HG02642 (cell line): ENCODE data around the gene TRIM10.
"Not testable (repeated sequence)": the region's sequence is repeated elsewhere in the genome, so short reads cannot be mapped to it uniquely, and the experiment has no call there.

Experiments used
- ATAC-seq: cut with Tn5 transposase; IDR thresholded peaks from one replicate; pipeline ENCODE4 v1.9.1; 2021; ENCODE audit warnings: mild to moderate bottlenecking; ENCODE audit not compliant: unreplicated experiment, poor library complexity

The TRIM10 gene

DNA sequence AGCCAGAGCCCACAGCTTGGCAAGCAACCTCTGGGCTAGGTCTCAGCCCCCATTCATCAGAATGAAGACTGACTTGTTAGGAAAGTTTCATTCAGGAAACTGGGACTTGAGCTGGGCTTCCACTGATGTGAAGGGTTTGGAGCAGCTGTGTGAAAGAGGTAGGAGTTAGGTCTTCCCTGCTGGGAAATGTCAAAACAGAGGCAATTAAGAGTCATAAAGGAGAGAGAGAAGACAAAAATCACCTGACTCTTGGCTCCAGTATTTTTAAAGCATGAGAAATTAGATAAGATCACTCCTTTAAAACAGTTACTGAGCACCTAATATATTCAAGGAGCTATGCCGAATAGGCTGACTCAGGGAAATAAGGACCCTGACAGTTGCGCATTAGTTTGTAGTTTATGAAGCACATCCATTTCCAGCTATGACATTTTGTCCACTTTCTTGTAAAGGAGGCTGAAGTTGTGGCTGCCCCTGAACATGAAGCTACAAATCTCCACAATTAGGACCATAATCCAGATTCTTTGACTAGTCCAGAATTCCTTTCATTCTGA lies 29.0 kb downstream of the TRIM10 start:
- no peak for ATAC-seq

DNA sequence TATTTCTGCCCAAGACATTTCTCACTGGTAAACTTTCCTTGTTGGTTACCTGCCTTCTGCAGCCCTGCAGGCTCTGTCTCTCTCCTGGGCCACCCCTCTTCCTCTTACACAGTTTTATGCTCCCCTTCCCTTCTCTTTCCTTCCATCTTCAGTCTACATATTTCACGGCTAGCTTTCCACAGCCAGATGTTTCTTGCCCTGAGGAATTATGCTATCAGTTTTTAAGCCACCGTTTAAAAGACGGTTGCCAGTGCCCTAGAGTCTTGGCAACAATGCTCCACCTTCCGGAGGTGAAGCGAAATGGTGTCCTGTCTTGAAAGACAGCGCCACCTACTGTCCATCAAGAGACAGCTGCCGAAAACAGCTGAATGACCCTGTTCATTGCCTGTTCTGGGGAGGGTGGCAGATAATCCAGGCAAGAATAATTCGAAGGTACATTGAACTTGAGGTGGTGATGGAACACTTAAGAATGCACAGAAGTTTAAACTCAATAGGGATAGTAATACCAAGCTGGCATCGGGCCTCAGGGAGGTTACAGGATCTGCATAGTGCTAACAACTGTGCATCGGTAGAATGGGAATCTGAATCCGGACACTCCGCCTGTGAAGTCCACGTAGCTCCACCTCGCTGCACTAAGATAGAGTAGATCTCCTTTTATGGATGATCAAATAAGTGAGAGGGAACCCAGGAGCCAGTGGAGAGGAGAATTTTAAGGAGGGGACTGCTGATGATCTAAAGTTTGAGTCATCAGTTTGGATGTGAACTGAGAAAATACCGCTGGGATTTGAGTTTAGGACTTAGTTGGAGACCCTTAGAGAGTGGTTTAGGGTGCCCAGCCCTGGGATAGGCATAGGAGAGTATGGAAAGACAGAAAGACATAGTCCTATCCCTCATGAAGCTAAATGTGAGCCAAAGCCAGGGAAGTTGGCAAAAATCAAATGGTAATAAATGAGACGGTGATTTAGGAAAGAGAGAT lies 29.8 kb downstream of the TRIM10 start:
- peak; percentile 63 for ATAC-seq

DNA sequence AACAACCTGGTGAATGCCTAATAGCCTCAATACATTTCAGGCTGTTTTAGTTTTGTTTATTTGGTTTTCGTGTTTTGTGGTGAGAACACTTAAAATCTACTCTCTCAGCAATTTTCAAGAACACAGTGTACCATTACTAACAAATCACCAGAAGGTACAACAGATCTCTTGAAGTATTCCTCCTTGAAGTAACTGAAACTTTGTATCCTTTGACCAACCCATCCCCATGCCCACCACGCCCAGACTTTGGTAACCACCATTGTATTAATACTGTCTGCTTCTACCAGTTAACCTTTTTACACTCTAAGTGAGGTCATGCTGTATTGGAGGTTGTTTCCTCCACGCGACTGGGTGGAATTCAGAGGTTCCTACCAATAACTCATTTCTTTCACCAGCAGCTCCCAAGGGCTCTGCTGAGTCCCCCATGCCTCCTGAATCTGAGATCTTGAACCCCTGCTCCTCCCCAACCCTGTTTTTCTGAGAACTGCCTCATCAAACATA lies 30.8 kb downstream of the TRIM10 start:
- ATAC-seq, result no peak

DNA sequence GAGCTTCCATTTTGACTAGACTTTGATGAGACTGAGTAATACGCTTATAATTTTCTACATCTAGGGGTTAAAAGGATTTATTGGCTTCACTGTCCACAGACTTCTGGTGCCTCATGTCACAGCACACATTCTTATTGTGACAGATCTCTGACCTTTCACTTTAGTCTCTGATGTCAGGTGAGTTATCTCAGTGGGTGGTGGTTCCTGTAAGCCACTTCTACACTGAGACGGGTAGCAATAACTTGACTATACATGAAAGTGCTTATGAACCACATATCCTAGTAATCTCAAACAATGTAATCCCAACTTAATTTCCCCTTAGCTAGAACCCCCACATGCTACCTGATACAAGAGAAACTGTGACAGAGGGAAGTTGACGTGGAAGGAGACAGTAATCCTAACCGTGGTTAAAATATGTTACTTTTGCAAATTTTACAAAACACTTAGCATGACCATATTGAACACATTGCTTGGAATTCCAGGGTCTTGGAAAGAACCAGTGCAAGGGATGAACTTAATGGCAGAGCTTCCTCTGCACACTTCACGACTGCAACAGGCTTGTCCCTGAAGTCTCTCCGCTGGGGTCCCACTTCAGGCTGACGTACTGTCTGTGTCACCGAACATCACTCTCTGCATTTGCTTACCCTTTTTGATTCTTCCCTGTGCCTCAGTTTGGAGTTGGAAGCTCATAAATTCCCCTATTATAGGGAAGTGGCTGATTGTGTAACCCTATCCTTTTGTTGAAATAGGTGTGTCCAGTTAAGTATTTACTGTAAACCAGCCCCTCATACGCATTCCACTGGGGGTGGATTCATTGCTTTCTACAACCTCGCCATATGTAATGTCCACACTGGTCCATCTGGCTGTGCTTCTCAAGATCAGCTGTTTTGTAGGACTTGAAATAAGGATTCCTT lies 31.5 kb downstream of the TRIM10 start:
- ATAC-seq, result no peak

DNA sequence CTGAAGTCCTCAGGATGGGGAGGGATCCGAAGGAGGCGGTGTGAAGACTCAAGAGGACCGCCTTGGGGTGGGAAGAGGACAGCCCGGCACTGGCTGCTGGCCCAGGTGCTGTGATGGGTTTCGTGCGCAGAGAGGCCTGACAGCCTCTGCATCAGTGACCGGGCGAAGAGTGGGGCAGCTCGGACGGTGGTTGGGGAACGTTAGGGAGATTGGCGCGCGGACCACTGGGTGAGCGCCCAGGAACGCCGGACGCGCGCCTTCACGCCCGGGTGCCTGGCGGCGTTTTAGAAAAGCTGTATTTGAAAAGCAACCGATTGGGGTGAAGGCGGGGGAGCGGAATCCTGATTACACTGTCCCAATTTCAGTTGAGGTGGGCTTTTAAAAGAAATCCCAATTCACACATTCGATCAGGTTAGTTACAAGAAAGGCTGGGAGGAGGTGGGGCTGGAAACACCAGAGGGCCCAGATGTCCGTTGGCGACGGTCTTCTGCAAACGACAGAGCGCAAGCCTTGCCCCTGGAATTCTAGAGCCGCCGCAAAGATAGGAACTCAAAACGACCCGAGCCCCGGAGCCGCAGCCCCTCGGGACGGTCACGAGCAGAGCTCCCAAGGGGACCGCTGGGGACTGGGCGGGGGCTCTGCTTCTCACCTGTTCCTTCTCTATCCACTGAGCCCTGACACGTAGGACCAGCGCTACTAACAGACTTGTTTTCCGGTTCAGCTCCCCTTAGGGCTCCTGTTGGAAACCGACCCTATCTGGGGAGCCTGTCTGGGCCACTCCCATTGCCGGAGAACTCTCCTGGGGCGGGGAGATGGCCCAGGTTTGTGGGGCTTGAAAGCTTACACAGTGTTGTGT lies 33.5 kb downstream of the TRIM10 start:
- ATAC-seq, result no peak

DNA sequence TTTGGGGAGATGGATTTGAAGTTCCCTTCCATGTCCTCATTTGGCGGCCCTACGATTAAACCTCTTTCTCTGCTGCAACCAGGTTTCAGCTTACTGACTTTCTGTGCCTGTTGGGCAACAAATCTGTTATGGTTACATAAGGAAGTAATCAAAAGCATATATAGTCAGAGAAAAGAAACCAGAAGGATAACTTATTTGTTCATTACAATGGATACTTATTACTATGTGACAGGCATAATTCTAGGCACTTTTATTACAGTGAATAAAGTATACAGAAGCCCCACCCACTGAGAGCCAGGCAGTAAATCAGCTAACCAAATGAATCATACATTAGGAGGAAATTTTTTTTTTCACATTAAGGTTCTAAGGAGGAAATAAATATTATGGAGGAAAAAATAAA lies 38.5 kb downstream of the TRIM10 start:
- no peak for ATAC-seq

DNA sequence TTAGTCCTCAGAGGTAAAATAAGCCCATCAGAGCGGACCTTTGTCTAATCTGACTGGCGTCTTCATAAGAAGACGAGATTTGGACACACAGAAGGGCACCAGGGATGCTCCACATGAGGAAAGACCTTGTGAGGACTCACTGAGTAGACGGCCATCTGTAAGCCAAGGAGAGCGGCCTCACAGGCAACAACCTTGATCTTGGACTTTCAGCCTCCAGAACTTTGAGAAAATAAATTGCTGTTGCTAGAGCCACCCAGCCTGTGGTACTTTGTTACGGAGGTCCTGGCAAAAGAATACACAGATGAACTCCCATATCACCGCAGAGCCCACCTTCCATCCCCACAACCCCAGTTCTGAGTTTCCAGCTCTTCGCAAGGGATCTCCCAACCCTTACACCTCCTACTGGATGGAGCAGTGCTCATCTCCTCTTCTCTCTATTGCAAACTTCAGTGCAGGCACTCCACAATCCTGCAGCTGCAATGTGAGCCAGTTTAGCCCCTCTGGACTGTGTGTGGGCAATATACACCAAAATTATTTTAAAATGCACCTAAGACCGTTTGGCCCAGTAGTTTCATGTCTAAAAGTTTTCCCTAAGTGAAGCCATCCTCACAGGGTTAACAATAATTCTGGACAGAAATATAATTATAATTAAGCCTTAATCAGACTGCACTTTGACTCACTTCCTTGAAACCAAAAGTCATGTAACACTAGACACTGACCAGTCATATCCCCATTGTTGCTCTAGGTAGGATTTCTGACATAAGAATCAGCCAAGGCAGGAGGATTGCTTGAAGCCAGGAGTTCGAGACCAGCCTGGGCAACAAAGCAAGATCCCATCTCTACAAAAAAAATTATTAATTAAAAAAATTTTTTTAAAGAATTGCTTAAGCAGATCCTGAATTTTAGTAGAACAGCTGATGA lies 39.3 kb downstream of the TRIM10 start:
- no peak for ATAC-seq

DNA sequence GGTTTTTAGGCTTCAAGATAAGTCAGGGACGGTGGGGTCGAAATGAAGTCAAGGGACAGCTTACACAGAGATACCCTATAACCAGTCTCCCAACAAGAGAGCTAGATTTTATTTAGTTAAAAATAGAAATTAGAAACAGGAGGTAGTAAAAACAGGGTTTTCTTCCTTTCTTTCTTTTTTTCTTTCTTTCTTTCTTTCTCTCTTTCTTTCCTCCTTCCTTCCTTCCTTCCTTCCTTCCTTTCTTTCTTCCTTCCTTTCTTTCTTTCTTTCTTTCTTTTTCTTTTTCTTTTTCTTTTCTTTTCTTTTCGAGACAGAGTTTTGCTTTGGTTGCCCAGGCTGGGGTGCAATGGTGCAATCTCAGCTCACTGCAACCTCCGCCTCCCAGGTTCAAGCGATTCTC lies 42.3 kb downstream of the TRIM10 start:
- not testable (repeated sequence) for ATAC-seq

DNA sequence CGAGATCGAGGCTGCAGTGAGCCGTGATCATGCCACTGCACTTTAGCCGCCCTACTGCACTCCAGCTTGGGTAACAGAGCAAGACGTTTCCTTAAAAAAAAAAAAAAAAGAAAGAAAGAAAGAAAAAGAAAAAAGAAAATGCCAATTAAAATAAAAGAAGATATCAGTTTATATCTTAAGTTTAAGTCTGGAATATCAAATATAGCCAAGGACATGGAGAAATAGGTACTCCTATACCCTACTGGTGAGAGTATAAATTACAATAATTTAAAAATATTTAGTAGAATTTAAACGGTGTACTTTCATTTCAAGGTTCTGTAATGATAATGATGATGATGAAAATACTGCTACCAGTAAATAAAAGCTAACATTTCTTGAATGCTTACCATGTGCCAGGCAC lies 44.3 kb downstream of the TRIM10 start:
- ATAC-seq, result no peak

DNA sequence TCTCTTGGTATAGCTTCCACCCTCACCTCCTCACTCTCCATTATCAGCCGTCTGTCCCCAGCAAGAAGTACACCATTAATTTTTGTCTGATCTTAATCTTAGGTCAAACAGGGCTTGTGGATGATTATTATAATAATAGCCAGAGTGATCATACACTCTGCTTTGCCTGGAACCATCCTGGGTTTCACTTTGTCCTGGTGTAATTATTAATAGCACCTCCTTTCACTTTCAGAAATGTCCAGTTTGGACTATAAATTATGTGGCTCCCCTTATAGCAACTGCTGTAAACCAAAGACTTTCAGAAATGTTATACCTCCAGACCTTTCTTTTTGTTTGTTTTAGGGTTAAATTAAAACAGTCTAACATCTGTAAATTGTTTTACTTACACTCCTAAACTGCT lies 47.2 kb downstream of the TRIM10 start:
- ATAC-seq, result no peak

DNA sequence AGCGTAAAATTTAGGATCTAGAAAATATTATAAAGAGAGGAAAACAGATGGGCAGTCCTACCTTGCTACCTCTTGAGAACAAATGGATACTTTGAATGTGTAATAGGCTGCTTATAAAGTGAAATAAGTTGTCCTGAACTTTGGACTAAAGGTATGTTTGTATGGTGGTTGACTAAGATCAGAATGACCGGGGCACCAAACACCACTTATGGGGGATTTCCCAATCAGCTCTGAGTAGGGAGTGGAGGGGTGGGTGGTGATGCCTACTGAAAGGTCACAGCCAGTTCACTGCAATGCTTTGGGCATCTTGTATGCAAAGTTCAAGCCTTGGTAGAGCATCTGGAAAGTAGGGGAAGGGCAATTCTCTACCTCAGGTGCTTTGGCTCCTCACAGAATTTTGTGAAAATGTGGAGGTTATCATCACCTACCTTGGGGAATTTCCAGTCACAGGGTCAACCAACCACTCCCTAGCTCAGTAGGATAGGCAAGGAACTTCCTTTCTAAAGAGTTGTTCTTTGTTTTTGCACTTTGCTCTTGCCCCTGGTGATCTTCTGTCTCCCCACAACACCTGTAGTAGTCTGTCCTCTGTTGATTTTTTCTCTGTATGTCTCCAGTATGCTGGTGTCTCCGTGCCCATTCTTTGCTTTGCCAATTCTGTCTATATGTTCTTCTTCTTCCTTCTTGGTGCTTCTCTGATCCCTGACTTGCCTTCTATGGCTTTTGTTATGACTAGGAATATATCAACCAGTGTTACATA lies 47.8 kb downstream of the TRIM10 start, which contains the start of gene TRIM31:
TSS of gene TRIM31 (minus strand) at position 88 of the 757 bp plus-strand sequence. CDS start 285 bp downstream, outside the sequence.
- no peak for ATAC-seq

DNA sequence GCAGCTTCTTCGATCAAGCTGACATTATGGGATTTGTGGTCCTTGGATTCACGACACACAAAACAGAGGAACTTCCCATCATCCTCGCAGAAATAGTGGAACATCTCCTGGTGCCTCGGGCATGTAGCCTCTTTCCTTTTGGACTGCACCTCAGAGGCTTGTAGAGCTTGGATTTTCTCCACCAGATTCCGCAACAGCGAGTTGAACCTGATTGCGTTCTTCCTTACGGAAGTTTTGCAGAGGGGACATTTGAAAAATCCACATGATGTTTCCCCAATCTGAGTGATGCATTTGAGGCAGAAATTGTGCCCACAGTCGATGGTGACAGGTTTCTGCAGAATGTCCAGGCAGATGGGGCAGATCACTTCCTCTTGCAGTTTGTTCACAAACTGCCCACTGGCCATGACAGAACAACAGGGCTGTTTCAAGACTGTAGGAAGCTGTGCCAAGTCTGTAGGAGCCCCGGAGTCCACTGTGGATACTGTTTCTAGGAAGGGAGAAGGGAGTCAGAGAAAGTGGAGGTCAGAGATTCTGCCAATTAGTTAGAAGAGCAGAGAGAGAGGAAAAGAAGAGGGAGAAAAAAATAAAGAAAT lies 48.5 kb downstream of the TRIM10 start:
- no peak for ATAC-seq

DNA sequence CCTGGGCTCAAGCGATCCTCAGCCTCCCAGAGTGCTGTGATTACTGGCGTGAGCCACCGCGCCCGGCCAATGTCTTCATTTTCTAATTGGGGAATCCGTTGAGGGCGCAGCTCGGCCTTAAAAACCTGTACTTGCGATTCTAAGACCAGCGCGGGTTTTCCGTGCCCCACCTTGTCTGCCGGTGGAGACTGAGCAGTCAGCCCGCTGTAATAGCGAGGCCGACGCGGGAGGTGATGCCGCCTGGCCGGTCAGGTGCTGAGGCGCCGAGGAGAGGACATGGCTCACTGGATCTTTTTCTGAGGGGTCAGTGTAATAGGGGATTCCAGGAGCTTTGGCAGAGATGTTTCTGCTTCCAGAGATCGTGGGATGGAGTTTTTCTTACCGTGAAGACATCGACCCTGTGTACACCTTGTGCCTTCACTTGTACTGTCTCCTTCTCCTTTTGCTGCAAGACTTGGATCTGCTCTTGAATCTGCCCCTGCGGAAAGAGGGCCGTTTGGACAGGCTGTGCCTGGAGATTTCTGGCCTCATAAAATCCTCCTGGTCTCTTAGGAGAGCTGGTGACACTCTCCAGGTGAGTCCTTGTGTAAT lies 49.6 kb downstream of the TRIM10 start:
- no peak for ATAC-seq

DNA sequence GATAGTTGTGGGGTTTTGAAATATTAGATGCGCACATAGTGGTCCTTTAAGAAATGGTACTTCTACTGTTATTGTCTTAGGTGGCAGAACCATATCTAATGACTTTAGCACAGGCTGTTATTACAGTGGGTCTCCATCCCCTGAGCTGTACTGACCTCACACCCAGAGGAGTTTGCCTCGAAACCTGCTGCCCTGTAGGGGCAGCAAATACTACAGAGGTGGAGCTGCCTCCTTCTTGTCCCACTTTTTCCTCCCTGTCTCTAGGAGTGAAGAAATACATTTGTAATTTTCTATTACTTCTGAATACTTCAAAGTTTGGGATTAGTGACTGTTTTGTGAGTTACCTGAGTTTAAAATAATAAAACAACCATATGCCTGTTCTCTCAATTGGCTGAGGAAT lies 56.4 kb downstream of the TRIM10 start:
- no peak for ATAC-seq

DNA sequence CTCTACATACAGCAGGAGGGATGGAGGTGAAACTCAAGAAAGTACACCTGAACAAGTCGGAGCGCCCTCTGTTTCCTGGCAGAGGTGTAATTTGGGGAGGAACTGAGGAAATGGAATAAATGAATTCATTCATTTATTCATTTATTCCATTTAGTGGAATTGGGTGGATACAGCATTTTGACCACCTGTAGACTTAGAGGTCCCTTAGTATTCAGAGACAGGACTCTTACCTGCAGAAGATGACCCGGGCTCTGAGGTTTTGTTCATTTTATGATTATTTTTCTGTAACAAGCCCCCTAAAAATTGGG lies 57.2 kb downstream of the TRIM10 start:
- ATAC-seq, result no peak

DNA sequence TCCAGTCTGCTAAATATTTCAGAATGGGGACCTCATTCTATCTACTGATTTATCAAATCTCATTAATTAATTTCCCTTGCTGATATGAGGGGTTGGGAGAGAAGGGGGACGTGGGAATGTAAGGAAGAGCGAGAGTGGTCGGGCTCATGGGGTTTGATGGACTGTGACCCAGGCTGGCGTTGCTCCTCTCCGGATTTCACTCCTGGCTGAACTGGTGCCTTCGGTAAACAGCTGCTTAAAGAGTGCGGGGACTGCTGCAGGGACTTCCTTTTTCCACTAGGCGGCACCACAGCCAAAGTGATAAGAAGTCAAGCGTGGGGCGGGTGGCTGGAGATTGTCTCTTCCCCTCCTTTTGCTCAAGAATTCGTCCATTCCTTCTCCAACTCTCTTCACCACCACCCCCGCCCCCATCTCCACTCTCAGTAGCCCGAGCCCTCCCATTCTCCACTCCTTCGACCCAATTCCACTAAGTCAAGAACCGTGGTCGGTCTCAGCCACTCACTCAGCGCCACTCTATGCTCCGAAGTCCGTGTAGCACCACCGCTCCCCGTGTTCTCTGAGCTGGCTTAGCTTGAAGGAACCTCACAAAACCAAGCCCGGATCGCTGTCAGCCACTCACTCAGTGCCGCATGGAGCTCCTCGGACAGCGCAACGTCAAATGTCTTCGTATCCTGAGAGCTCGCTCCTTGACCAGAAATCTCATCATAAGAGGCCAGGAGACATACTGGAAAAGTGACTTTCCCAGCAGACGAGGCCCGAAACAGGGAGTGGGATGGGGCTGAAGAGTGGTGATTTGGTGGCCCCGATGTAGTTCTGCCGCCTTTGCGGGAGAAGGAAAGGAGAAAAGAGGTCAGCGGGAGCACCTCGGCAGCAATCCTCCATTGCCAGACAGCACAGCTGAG lies 57.8 kb downstream of the TRIM10 start:
- ATAC-seq, result peak; percentile 56
